A549 treated with dexamethasone at 1 μM for 4 hours (cell line): ENCODE results near the gene OR5D14. TPM values are rescaled to one million over a fixed set of nuclear protein-coding genes. Genes with fewer than 3 reads are reported as not detected.

Source experiments
- total RNA-seq: library from RNA; stranded (reverse); fragments of 200-300 nt; extraction: Qiagen RNA extraction; gene quantifications from 5 replicates; pipeline ENCODE4 v1.2.3, GENCODE V29; 2022

OR5D14 gene
- not detected in 5 replicates for total RNA-seq

DNA sequence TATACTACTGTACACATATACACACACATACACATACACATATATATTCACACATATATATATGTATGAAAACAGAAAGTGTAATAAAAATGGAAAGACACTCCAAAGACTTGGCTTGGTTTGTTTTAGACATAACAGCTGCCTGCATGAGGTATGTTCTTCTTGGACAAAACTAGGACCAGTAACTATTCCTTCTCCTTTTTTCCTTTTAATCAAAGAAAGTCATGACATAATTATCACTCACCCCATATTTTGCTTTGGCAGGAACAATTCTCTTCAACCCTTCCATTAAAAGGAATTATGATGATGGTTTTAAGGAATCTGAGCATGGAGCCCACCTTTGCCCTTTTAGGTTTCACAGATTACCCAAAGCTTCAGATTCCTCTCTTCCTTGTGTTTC is at the start of gene OR5D14:
TSS of gene OR5D14 (plus strand) at position 301 of the 400 bp plus-strand sequence. CDS start at position 301, 0 bp downstream.

DNA sequence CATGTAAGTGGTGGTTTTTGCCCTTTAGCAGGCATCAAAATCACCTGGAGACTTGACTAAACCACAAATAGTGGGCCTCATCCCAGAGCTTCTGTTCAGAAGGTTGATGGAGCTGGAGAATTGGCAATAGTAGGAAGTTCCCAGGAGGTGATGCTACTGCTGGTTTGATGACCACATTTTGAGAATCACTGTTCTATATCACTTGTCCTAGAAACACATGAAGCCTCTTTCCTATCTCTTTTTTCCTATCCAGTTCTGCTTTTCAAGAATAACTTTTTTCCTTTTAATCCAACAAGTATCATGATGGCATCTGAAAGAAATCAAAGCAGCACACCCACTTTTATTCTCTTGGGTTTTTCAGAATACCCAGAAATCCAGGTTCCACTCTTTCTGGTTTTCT is 22.2 kb upstream of the OR5D14 start, which contains the start of gene OR5D13:
TSS of gene OR5D13 (plus strand) at position 301 of the 400 bp plus-strand sequence. CDS start at position 301, 0 bp downstream.

DNA sequence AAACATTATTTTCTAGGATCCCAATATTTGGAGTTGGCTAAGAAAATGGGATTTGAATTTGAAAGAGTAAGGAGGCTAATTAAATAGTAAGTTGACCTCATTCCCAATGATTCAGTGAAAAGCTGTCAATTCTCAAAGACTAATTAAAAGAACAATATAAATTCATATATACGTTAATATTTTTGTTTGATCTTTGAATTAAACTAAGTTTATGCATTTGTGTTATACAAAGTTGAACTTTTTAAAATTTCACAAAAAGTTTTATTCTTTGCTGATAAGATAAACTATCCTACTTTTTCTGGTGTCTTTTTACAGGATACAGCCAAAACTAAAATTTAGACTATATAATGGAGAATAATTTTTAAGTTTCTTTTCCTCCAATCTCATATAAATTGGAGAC is 15.7 kb downstream of the OR5D14 start, which contains the start of gene OR5L1:
TSS of gene OR5L1 (plus strand) at position 301 of the 400 bp plus-strand sequence. CDS start 100 bp downstream, outside the sequence.

GRCh38 chr11:55819330-55819729 is 24.0 kb downstream of the OR5D14 start, which contains the start of gene OR5D18:
TSS of gene OR5D18 (plus strand) at chr11:55819630. CDS start at chr11:55819630, 0 bp downstream.

DNA sequence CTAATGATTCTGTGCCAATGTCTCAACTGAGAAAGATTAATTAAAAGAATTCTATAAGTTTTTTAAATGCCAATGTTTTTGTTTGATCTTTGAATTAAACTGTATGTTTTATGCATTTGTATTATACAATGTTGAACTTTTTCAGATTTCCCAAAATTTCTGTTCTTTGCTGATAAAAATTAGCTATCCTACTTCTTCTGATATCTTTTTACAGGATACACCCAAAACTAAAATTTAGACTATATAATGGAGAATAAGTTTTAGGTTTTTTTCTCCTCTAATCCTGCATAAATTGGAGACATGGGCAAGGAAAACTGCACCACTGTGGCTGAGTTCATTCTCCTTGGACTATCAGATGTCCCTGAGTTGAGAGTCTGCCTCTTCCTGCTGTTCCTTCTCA is 31.6 kb downstream of the OR5D14 start, which contains the start of gene OR5L2:
TSS of gene OR5L2 (plus strand) at position 301 of the 400 bp plus-strand sequence. CDS start at position 301, 0 bp downstream.

DNA sequence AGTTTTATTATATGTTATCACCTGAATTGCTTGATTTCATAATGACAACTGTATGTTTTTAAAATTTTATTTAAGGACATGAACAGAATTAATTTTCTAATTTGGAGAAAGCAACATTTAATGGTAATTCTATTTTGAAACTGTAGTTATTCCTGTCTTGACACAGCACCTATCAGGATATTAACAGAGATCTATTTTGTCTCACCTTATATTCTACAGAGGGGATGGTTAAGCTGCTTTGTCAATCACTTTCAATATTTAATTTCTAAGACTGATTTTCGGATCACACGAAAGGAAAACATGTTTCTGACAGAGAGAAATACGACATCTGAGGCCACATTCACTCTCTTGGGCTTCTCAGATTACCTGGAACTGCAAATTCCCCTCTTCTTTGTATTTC is 43.1 kb downstream of the OR5D14 start, which contains the start of gene OR5D16:
TSS of gene OR5D16 (plus strand) at position 301 of the 400 bp plus-strand sequence. CDS start at position 301, 0 bp downstream.

Other genes with a start within 250 kb of the OR5D14 start
- not detected in 5 replicates for gene OR4C15, start 241.1 kb upstream of the OR5D14 start, total RNA-seq
- gene OR4C16, start 223.4 kb upstream of the OR5D14 start, total RNA-seq: not detected in 5 replicates
- gene OR4C11, start 187.9 kb upstream of the OR5D14 start, total RNA-seq: not detected in 5 replicates
- gene OR4P4, start 160.4 kb upstream of the OR5D14 start, total RNA-seq: not detected in 5 replicates
- not detected in 5 replicates for gene OR4S2, start 147.2 kb upstream of the OR5D14 start, total RNA-seq
- not detected in 5 replicates for gene OR4C6, start 133.4 kb upstream of the OR5D14 start, total RNA-seq
- not detected in 5 replicates for gene OR5D13, start 22.1 kb upstream of the OR5D14 start, total RNA-seq
- not detected in 5 replicates for gene OR5L1, start 15.8 kb downstream of the OR5D14 start, total RNA-seq
- not detected in 5 replicates for gene OR5D18, start 24.1 kb downstream of the OR5D14 start, total RNA-seq
- gene OR5L2, start 31.7 kb downstream of the OR5D14 start, total RNA-seq: not detected in 5 replicates
- gene OR5D16, start 43.2 kb downstream of the OR5D14 start, total RNA-seq: not detected in 5 replicates
- not detected in 5 replicates for gene TRIM51, start 87.7 kb downstream of the OR5D14 start, total RNA-seq
- gene OR5W2, start 119.0 kb downstream of the OR5D14 start, total RNA-seq: not detected in 5 replicates
- gene OR5I1, start 140.8 kb downstream of the OR5D14 start, total RNA-seq: not detected in 5 replicates
- gene OR10AG1, start 174.4 kb downstream of the OR5D14 start, total RNA-seq: not detected in 5 replicates
- not detected in 5 replicates for gene OR5F1, start 199.1 kb downstream of the OR5D14 start, total RNA-seq
- gene OR5AS1, start 232.1 kb downstream of the OR5D14 start, total RNA-seq: not detected in 5 replicates